Measurements from ENCODE around the gene CSMD2. TPM values are rescaled to one million over a fixed set of nuclear protein-coding genes. Genes with fewer than 3 reads are reported as not detected.
"Not testable (repeated sequence)": the region's sequence is repeated elsewhere in the genome, so short reads cannot be mapped to it uniquely, and the experiment has no call there.

CSMD2 gene
- total RNA-seq, 8 experiments from 2014 or later, result 0.32 to 50.0 (median 1.2) TPM

- in situ Hi-C loops (cut with MboI; ENCODE audit: low pct_unique_long_range_greater_than_20kb in 2 of 9, low sequenced_read_pairs in 9 of 9, unreplicated experiment in 9 of 9), result no loop called here
- WGBS, 10 experiments, result 55 to 96% (median 84%) methylated on average over 2 to 5 of the region's 5 CpGs; no CpG with 5 or more reads in 5 of the 10 experiments
Measured at GRCh38 chr1:34125721-34126380, 39.2 kb downstream of the CSMD2 start.

DNA sequence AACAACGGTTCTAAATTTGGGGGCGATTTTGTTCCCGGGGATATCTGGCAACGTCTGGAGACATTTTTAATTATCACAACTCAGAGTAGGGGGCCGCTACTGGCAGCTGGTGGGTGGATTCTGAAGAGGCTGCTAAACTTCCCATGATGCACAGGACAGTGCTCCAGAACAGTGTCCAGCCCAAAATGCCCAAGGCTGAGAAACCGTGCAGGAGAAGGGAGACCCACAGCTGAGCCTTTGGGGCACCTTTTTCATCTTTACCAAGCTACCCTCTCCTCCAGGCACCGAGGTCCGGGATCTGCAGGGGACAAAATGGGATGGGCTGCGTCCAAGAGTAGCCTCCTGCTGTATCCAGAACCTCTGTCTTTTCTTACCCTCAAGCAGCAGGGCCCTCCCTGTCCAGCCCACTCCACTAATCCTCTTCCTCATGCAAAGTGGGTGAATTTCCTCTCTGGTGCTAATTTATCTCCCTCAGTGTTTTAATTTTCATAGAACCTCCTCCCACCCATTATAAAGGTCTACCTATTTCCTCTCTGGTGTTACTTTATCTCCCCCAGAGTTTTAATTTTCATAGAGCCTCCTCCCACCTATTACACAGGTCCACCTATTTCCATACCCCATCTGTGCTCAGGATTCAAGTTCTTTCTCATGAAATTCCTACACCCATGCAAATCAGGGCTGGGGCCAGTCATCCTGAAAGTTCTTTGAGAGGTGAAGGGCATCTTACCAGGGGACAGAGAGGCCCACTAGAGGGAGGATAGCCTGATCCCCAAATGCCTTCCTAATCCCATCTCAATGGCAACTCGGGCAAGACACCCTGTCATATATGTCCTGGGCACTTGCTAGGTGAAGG is 42.7 kb downstream of the CSMD2 start:
- ATAC-seq (replicated peaks in 6 of 8), result peak in 3 of 8 experiments; percentile 62 to 80 (median 79)
- Histone ChIP-seq H3K27ac (no peak overlapping the region), H3K4me3 (no peak overlapping the region), H3K4me1 (replicated peaks in 1 of 2) (no peaks in the 10 kb centered on the region)
- in situ Hi-C loops (cut with MboI; ENCODE audit: low pct_unique_long_range_greater_than_20kb in 2 of 9, low sequenced_read_pairs in 9 of 9, unreplicated experiment in 9 of 9), result loop anchor here in 1 of 9 experiments (25.0 kb wide), 1 partner anchor 385 kb away; no protein-coding TSS in a partner anchor
- 31 to 100% (median 77%) methylated on average over 1 to 10 of the region's 10 CpGs; no CpG with 5 or more reads in 1 of the 10 experiments for WGBS, 10 experiments

More at GRCh38 chr1:34125721-34126380, 39.2 kb downstream of the CSMD2 start:
- Histone ChIP-seq H3K27ac (no peak overlapping the region), H3K4me3 (no peak overlapping the region), H3K4me1 (replicated peaks in 1 of 2) (no peaks in the 10 kb centered on the region)
- no peak for ATAC-seq (replicated peaks in 6 of 8)

DNA sequence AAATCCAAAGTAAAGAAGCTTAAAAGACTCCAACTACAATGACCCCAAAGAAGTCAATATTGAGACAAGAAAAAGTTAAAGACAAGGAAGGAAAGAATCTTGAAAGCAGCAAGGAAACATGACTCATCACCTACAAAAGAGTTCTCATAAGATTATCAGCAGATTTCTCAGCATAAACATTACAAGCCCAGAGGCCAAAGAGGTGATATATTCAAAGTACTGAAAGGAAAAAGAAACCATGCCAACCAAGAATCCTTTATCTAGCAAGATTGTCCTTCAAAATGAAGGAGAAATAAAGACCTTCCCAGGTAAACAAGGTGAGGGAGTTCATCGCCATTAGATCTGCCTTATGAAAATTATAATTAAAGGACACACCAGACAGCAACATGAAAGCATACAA is 49.8 kb downstream of the CSMD2 start:
- ATAC-seq (replicated peaks in 6 of 8), result no peak
- 63 to 100% (median 100%) methylated on average over 1 of the region's 1 CpG; no CpG with 5 or more reads in 1 of the 10 experiments for WGBS, 10 experiments
- in situ Hi-C loops (cut with MboI; ENCODE audit: low pct_unique_long_range_greater_than_20kb in 2 of 9, low sequenced_read_pairs in 9 of 9, unreplicated experiment in 9 of 9), result loop anchor here in 1 of 9 experiments (25.0 kb wide), 1 partner anchor 378 kb away; no protein-coding TSS in a partner anchor

DNA sequence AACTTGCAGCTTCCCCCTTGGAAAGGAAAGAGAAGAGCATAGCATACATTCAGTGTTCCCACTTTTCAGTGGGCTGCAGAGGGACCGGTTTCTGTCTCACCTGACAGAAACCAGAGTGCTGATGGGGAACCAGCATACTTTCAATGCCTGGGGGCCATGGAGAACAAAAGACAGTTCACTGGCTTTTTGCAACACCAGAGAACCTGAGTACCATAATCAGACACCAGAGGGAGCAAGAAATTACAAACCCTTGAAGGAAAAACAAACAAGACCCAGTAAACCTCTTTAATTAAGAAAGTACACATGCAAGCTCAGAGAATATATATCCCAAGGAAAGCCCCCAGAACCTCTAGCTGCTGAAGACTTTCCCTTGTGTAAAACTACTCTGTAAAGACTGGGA is 51.1 kb downstream of the CSMD2 start:
- peak in 3 of 8 experiments; percentile 33 to 39 (median 35) for ATAC-seq (replicated peaks in 6 of 8)
- in situ Hi-C loops (cut with MboI; ENCODE audit: low pct_unique_long_range_greater_than_20kb in 2 of 9, low sequenced_read_pairs in 9 of 9, unreplicated experiment in 9 of 9), result loop anchor here in 1 of 9 experiments (25.0 kb wide), 1 partner anchor 377 kb away; no protein-coding TSS in a partner anchor
- Histone ChIP-seq H3K27ac (no peak overlapping the region), H3K4me3 (no peak overlapping the region), H3K4me1 (replicated peaks in 1 of 2) (no peaks in the 10 kb centered on the region)
- WGBS, 10 experiments, result 13 to 100% (median 85%) methylated on average over 1 of the region's 1 CpG; no CpG with 5 or more reads in 4 of the 10 experiments

More for the DNA sequence above, 49.8 kb downstream of the CSMD2 start:
- Histone ChIP-seq H3K4me3 (no peak overlapping the region), H3K27ac (no peak overlapping the region), H3K4me1 (replicated peaks in 1 of 2) (no peaks in the 10 kb centered on the region)

GRCh38 chr1:34113362-34113761 is 51.7 kb downstream of the CSMD2 start:
- ATAC-seq (replicated peaks in 6 of 8), result peak in 3 of 8 experiments; percentile 28 to 57 (median 50)
- WGBS, 10 experiments, result 0 to 88% (median 58%) methylated on average over 1 to 2 of the region's 2 CpGs; no CpG with 5 or more reads in 5 of the 10 experiments
- Histone ChIP-seq H3K27ac (no peak overlapping the region), H3K4me1 (replicated peaks in 1 of 2) (no peaks in the 10 kb centered on the region), H3K4me3 (no peak overlapping the region)
- in situ Hi-C loops (cut with MboI; ENCODE audit: low pct_unique_long_range_greater_than_20kb in 2 of 9, low sequenced_read_pairs in 9 of 9, unreplicated experiment in 9 of 9), result loop anchor here in 1 of 9 experiments (25.0 kb wide), 1 partner anchor 376 kb away; no protein-coding TSS in a partner anchor

GRCh38 chr1:34108711-34109110 is 56.3 kb downstream of the CSMD2 start:
- Histone ChIP-seq H3K27ac (no peak overlapping the region), H3K4me3 (no peak overlapping the region), H3K4me1 (replicated peaks in 1 of 2) (no peaks in the 10 kb centered on the region)
- in situ Hi-C loops (cut with MboI; ENCODE audit: low pct_unique_long_range_greater_than_20kb in 2 of 9, low sequenced_read_pairs in 9 of 9, unreplicated experiment in 9 of 9), result loop anchor here in 1 of 9 experiments (25.0 kb wide), 1 partner anchor 371 kb away; no protein-coding TSS in a partner anchor
- 75 to 100% (median 89%) methylated on average over 1 to 3 of the region's 3 CpGs; no CpG with 5 or more reads in 2 of the 10 experiments for WGBS, 10 experiments
- ATAC-seq (replicated peaks in 6 of 8), result no peak

DNA sequence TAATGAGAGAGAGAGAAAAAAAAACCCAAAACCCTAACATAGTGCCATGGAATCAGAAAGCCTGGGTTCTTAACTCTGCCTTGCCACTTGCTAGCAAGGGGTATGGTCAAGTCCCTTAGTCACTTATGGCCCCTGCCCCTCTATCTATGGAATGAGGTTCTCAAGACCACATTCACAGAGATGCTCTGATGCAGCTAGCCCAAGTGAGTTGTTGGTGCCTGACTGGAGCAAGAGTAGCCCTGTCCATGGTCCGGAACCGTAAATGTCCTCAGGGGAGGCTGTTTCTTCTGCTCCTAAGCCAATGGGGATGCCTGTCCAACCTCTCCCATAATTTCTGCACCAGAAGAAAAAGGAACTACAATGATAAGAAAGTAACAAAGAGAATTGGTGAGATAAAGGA is 56.8 kb downstream of the CSMD2 start:
- no peak overlapping the region for H3K4me3 ChIP-seq
- WGBS, 10 experiments, result 69 to 100% (median 95%) methylated on average over 1 to 2 of the region's 2 CpGs; no CpG with 5 or more reads in 3 of the 10 experiments
- H3K4me1 ChIP-seq (replicated peaks in 1 of 2), result no peaks in the 10 kb centered on the region
- no peak overlapping the region for H3K27ac ChIP-seq
- in situ Hi-C loops (cut with MboI; ENCODE audit: low pct_unique_long_range_greater_than_20kb in 2 of 9, low sequenced_read_pairs in 9 of 9, unreplicated experiment in 9 of 9), result loop anchor here in 1 of 9 experiments (25.0 kb wide), 1 partner anchor 371 kb away; no protein-coding TSS in a partner anchor
- no peak for ATAC-seq (replicated peaks in 6 of 8)

DNA sequence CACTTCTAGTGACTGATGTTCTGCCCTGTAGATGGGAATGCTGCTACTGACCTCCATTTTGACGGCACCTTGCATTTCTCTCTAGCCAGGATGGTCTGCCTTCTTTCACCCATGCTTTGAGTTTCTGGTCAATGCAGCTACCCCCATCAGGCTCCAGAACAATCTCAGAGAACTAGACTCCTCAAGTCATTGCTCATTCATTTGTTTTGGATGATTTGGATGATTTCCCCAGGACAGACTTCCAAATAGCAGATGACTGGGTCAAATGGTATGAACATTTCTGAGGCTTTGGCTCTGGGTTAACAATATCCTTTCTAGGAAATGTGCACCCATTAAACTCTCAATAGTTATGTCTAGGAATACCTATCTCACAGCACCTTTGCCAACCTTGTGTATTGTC is 63.9 kb downstream of the CSMD2 start:
- no peak overlapping the region for H3K4me3 ChIP-seq
- WGBS, 10 experiments, result 10 to 100% (median 90%) methylated on average over 1 of the region's 1 CpG; no CpG with 5 or more reads in 4 of the 10 experiments
- H3K27ac ChIP-seq, result no peak overlapping the region
- no peaks in the 10 kb centered on the region for H3K4me1 ChIP-seq (replicated peaks in 1 of 2)
- no peak for ATAC-seq (replicated peaks in 6 of 8)
- in situ Hi-C loops (cut with MboI; ENCODE audit: low pct_unique_long_range_greater_than_20kb in 2 of 9, low sequenced_read_pairs in 9 of 9, unreplicated experiment in 9 of 9), result loop anchor here in 1 of 9 experiments (25.0 kb wide), 1 partner anchor 364 kb away; no protein-coding TSS in a partner anchor

GRCh38 chr1:34100332-34100731 is 64.7 kb downstream of the CSMD2 start:
- no peak overlapping the region for H3K4me3 ChIP-seq
- no peaks in the 10 kb centered on the region for H3K4me1 ChIP-seq (replicated peaks in 1 of 2)
- ATAC-seq (replicated peaks in 6 of 8), result peak in 1 of 8 experiments; percentile 64
- in situ Hi-C loops (cut with MboI; ENCODE audit: low pct_unique_long_range_greater_than_20kb in 2 of 9, low sequenced_read_pairs in 9 of 9, unreplicated experiment in 9 of 9), result loop anchor here in 1 of 9 experiments (25.0 kb wide), 1 partner anchor 363 kb away; no protein-coding TSS in a partner anchor
- 10 to 87% (median 80%) methylated on average over 3 to 5 of the region's 5 CpGs; no CpG with 5 or more reads in 1 of the 10 experiments for WGBS, 10 experiments
- H3K27ac ChIP-seq, result no peak overlapping the region

DNA sequence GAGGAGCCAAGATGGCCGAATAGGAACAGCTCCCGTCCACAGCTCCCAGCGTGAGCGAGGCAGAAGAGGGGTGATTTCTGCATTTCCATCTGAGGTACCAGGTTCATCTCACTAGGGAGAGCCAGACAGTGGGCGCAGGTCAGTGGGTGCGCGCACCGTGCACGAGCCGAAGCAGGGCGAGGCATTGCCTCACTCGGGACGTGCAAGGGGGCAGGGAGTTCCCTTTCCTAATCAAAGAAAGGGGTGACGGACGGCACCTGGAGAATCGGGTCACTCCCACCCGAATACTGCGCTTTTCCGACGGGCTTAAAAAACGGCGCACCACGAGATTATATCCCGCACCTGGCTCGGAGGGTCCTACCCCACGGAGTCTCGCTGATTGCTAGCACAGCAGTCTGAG is 72.6 kb downstream of the CSMD2 start:
- H3K4me1 ChIP-seq (replicated peaks in 1 of 2); H3K27ac ChIP-seq; ATAC-seq (replicated peaks in 6 of 8); in situ Hi-C loops (cut with MboI; ENCODE audit: low pct_unique_long_range_greater_than_20kb in 2 of 9, low sequenced_read_pairs in 9 of 9, unreplicated experiment in 9 of 9): not testable (repeated sequence)
- 46 to 95% (median 57%) methylated on average over 1 to 5 of the region's 27 CpGs; no CpG with 5 or more reads in 5 of the 10 experiments for WGBS, 10 experiments
- H3K4me3 ChIP-seq, result peak overlapping the region in 1 of 5 donors; percentile 24

- H3K4me3 ChIP-seq, result no peak overlapping the region
- 65 to 94% (median 85%) methylated on average over 3 to 6 of the region's 6 CpGs for WGBS, 10 experiments
- no peak for ATAC-seq (replicated peaks in 6 of 8)
- H3K27ac ChIP-seq, result no peak overlapping the region
- in situ Hi-C loops (cut with MboI; ENCODE audit: low pct_unique_long_range_greater_than_20kb in 2 of 9, low sequenced_read_pairs in 9 of 9, unreplicated experiment in 9 of 9), result no loop called here
- H3K4me1 ChIP-seq (replicated peaks in 1 of 2), result no peaks in the 10 kb centered on the region
Measured at GRCh38 chr1:34089731-34090130, 75.3 kb downstream of the CSMD2 start.

DNA sequence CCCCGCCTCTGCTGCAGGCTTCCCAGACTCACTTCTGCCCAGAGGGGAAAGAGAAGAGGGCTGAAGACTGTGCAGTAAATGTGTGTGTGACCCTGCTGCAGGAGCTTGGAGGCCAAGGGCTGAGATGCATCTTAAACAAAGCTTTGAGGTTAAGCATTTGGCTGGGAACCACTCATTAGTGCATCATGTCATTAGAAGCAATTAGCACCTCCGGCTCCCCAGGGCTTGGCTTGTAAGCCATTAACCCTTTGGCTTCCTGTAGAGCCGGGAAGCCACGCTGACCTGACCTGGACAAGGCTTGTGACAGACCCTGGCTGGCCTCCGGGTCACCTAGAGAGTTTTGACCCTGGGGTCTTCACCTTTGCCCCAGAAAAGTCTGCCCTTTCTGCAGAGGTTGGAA is 77.0 kb downstream of the CSMD2 start:
- Histone ChIP-seq H3K27ac (no peak overlapping the region), H3K4me3 (no peak overlapping the region), H3K4me1 (replicated peaks in 1 of 2) (no peaks in the 10 kb centered on the region)
- no peak for ATAC-seq (replicated peaks in 6 of 8)
- in situ Hi-C loops (cut with MboI; ENCODE audit: low pct_unique_long_range_greater_than_20kb in 2 of 9, low sequenced_read_pairs in 9 of 9, unreplicated experiment in 9 of 9), result no loop called here
- 0 to 87% (median 49%) methylated on average over 1 to 3 of the region's 5 CpGs; no CpG with 5 or more reads in 2 of the 10 experiments for WGBS, 10 experiments

Measured in motor neuron (in vitro differentiated cells).